OCI-LY7 (cell line): Measurements from ENCODE around the gene DYNLT4. TPM values are rescaled to one million over a fixed set of nuclear protein-coding genes. Genes with fewer than 3 reads are reported as not detected.

Experiments used
- BruUV-seq: library from RNA; stranded (reverse); fragments of 400-500 nt; replicated peaks from 2 replicates; lab custom pipeline; 2021; lab: Mats Ljungman, UMichigan
- CTCF ChIA-PET: fragments of 300-600 bp; sonication (Branson Sonifier 250); formaldehyde crosslinking; loops from one replicate; lab custom pipeline; 2022; ENCODE audit warnings: antibody characterized with exemption; ENCODE audit not compliant: unreplicated experiment; lab: Charles Lee
- POLR2A ChIA-PET: fragments of 300-600 bp; sonication (Branson Sonifier 250); formaldehyde crosslinking; loops from one replicate; lab custom pipeline; 2022; ENCODE audit warnings: antibody characterized with exemption; lab: Charles Lee
- DNase-seq: peaks from one replicate; pipeline ENCODE4 v3.0.0-alpha.2; 2015; ENCODE audit warnings: low spot score
- H2AFZ ChIP-seq: fragments of 200-600 bp; sonication (generic), shearing (Covaris generic); 2 replicates; pipeline ENCODE4 v1.6.1; 2014; ENCODE audit warnings: mild to moderate bottlenecking, antibody characterized with exemption, low read length, moderate library complexity
- H3K27ac ChIP-seq: fragments of 200-600 bp; sonication (generic); 2 replicates; pipeline ENCODE4 v1.5.1; 2014; ENCODE audit warnings: mixed run types, low read depth, mild to moderate bottlenecking, moderate library complexity, low read length, inconsistent platforms; ENCODE audit not compliant: poor library complexity, severe bottlenecking
- H3K36me3 ChIP-seq: fragments of 200-600 bp; sonication (generic); 2 replicates; pipeline ENCODE4 v1.6.1; 2014; ENCODE audit warnings: mild to moderate bottlenecking, antibody characterized with exemption, low read length, moderate library complexity, mixed read lengths; ENCODE audit not compliant: insufficient read depth
- H3K4me1 ChIP-seq: fragments of 200-600 bp; sonication (generic); 2 replicates; pipeline ENCODE4 v1.5.1; 2014; ENCODE audit warnings: mild to moderate bottlenecking, low read length; ENCODE audit not compliant: insufficient read depth, poor library complexity, severe bottlenecking
- H3K4me2 ChIP-seq: fragments of 200-600 bp; sonication (generic); 2 replicates; pipeline ENCODE4 v1.6.1; 2014; ENCODE audit warnings: mild to moderate bottlenecking, low read length
- H3K4me3 ChIP-seq: fragments of 200-600 bp; sonication (generic); 2 replicates; pipeline ENCODE4 v1.5.1; 2014; ENCODE audit warnings: mild to moderate bottlenecking, low read depth, low read length; ENCODE audit not compliant: poor library complexity, severe bottlenecking
- H3K79me2 ChIP-seq: fragments of 200-600 bp; sonication (generic); 2 replicates; pipeline ENCODE4 v1.6.1; 2016; ENCODE audit warnings: low read depth, mild to moderate bottlenecking, low read length, moderate library complexity, mixed read lengths; ENCODE audit not compliant: insufficient read depth
- H3K9me2 ChIP-seq: fragments of 200-600 bp; sonication (generic); 2 replicates; pipeline ENCODE4 v1.6.1; 2016; ENCODE audit warnings: mild to moderate bottlenecking, low read length, mixed read lengths; ENCODE audit not compliant: insufficient read depth
- H3K9me3 ChIP-seq: fragments of 200-600 bp; sonication (generic); 2 replicates; pipeline ENCODE4 v1.6.1; 2014; ENCODE audit warnings: mild to moderate bottlenecking, mixed run types, low read length, mixed read lengths
- H4K20me1 ChIP-seq: fragments of 200-600 bp; sonication (generic); 2 replicates; pipeline ENCODE4 v1.6.1; 2014; ENCODE audit warnings: mild to moderate bottlenecking, antibody characterized with exemption, low read length, moderate library complexity, mixed read lengths; ENCODE audit not compliant: insufficient read depth
- CTCF ChIP-seq: fragments of 200-600 bp; sonication (generic); conservative IDR thresholded peaks from 2 replicates; pipeline ENCODE4 v1.5.1; 2014; ENCODE audit warnings: mild to moderate bottlenecking, antibody characterized with exemption, low read length, moderate library complexity, mixed read lengths
- EZH2phosphoT487 ChIP-seq: fragments of 200-600 bp; sonication (generic); IDR thresholded peaks from 2 replicates; pipeline ENCODE4 v1.6.1; 2018; ENCODE audit warnings: low read depth, borderline replicate concordance, mild to moderate bottlenecking, mixed run types, antibody characterized with exemption, low read length, moderate library complexity, mixed read lengths
- intact Hi-C: fragments of 100-400 bp; cut with micrococcal nuclease; formaldehyde crosslinking; loops from one replicate; pipeline ENCODE4 v1.10.0; 2022; ENCODE audit not compliant: unreplicated experiment
- total RNA-seq, 2 experiments: library from RNA; depleted of rRNA in 1 of 2; stranded (reverse); fragments of >200 nt in 1 of 2; shearing (Covaris generic) in 1 of 2; gene quantifications; 2 replicates each; pipeline ENCODE4 v1.2.3, GENCODE V29; 2014 to 2022

The DYNLT4 gene
- total RNA-seq, 2 experiments from 2014 or later: not detected

GRCh38 chr1:44802306-44803061 is 4.7 kb downstream of the DYNLT4 start:
- Histone ChIP-seq H3K36me3 (peaks cover 15% of the 10 kb centered on the region), H3K27ac (no peak overlapping the region), H2AFZ (no peak overlapping the region), H3K4me2 (peak overlapping the region; percentile 76), H3K4me3 (peak overlapping the region; percentile 83), H4K20me1 (no peaks in the 10 kb centered on the region), H3K9me2 (no peaks in the 10 kb centered on the region), H3K79me2 (no peaks in the 10 kb centered on the region), H3K9me3 (no peaks in the 10 kb centered on the region), H3K4me1 (peaks cover 37% of the 10 kb centered on the region)
- no TSS peak for BruUV-seq
- ChIA-PET POLR2A (interaction anchor here (0.9 kb wide), 1 partner anchor 10 kb away, joined by 3 read pairs; no protein-coding TSS in a partner anchor), CTCF (interaction anchor here (0.6 kb wide), 1 partner anchor 80 kb away, joined by 3 read pairs; no protein-coding TSS in a partner anchor)
- TF ChIP-seq EZH2phosphoT487: no peak
- TF ChIP-seq CTCF: no peak
- intact Hi-C loops: no loop called here
- DNase-seq: no peak

- peaks cover 30% of the 10 kb centered on the region for H3K4me1 ChIP-seq
- DNase-seq: no peak
- peak overlapping the region; percentile 83 for H3K4me3 ChIP-seq
- no peaks in the 10 kb centered on the region for H4K20me1 ChIP-seq
- peaks cover 12% of the 10 kb centered on the region for H3K36me3 ChIP-seq
- H3K4me2 ChIP-seq: peak overlapping the region; percentile 76
- H3K9me3 ChIP-seq: no peaks in the 10 kb centered on the region
- POLR2A ChIA-PET: interaction anchor here (0.9 to 2.9 kb wide), 5 partner anchors 8 to 80 kb away, joined by 3 to 30 read pairs (median 7); partner anchors contain the start of gene BTBD19
- H2AFZ ChIP-seq: no peak overlapping the region
- no TSS peak for BruUV-seq
- no peaks in the 10 kb centered on the region for H3K79me2 ChIP-seq
- H3K9me2 ChIP-seq: no peaks in the 10 kb centered on the region
- intact Hi-C loops: no loop called here
- no peak for TF ChIP-seq CTCF
- no peak for TF ChIP-seq EZH2phosphoT487
- H3K27ac ChIP-seq: no peak overlapping the region
- CTCF ChIA-PET: interaction anchor here (0.6 kb wide), 1 partner anchor 80 kb away, joined by 3 read pairs; no protein-coding TSS in a partner anchor
Observed at GRCh38 chr1:44801491-44802305, 5.5 kb downstream of the DYNLT4 start.
